PC-3 (cell line): ENCODE results near the gene PTPN23. TPM values are rescaled to one million over a fixed set of nuclear protein-coding genes. Genes with fewer than 3 reads are reported as not detected.

ENCODE experiments used
- ATAC-seq: fragments of 200-7000 bp; cut with Tn5 transposase; 2 replicates; pipeline ENCODE4 v1.9.1; 2020; ENCODE audit warnings: mild to moderate bottlenecking, moderate library complexity
- BruUV-seq: library from RNA; stranded (reverse); fragments of 400-500 nt; replicated peaks from 2 replicates; lab custom pipeline; 2021; lab: Mats Ljungman, UMichigan
- CTCF ChIA-PET: fragments of 300-600 bp; sonication (Branson Sonifier 250); formaldehyde crosslinking; loops from one replicate; lab custom pipeline; 2022; ENCODE audit warnings: antibody characterized with exemption; lab: Charles Lee
- POLR2A ChIA-PET: fragments of 300-600 bp; sonication (Branson Sonifier 250); formaldehyde crosslinking; loops from one replicate; lab custom pipeline; 2022; ENCODE audit warnings: antibody characterized with exemption; ENCODE audit not compliant: unreplicated experiment; lab: Charles Lee
- DNase-seq: peaks from one replicate; pipeline ENCODE4 v3.0.0-alpha.2; 2015
- H2AFZ ChIP-seq: fragments of 300-600 bp; sonication (generic); 2 replicates; pipeline ENCODE4 v1.6.0; 2016; ENCODE audit warnings: antibody characterized with exemption, low read length
- H3F3A ChIP-seq: fragments of 300-600 bp; sonication (generic); one replicate; pipeline ENCODE4 v1.6.0; 2017; ENCODE audit warnings: antibody characterized with exemption, low read length, control low read depth, mild to moderate bottlenecking; ENCODE audit not compliant: unreplicated experiment
- H3K27ac ChIP-seq: fragments of 300-600 bp; sonication (generic); 2 replicates; pipeline ENCODE4 v1.5.1; 2016; ENCODE audit warnings: mild to moderate bottlenecking, low read length
- H3K27me3 ChIP-seq: fragments of 300-600 bp; sonication (generic); 2 replicates; pipeline ENCODE4 v1.6.1; 2016; ENCODE audit warnings: low read length, mixed read lengths
- H3K36me3 ChIP-seq: fragments of 300-600 bp; sonication (generic); 2 replicates; pipeline ENCODE4 v1.6.1; 2016; ENCODE audit warnings: low read depth, mixed run types, low read length, mixed read lengths
- H3K4me1 ChIP-seq: fragments of 300-600 bp; sonication (generic); 2 replicates; pipeline ENCODE4 v1.5.1; 2016; ENCODE audit warnings: low read length; ENCODE audit not compliant: insufficient read depth
- H3K4me2 ChIP-seq: fragments of 300-600 bp; sonication (generic); 2 replicates; pipeline ENCODE4 v1.6.0; 2016; ENCODE audit warnings: low read length
- H3K4me3 ChIP-seq: fragments of 300-600 bp; sonication (generic); 2 replicates; pipeline ENCODE4 v1.5.1; 2016; ENCODE audit warnings: mild to moderate bottlenecking, low read length, mixed read lengths
- H3K79me2 ChIP-seq: fragments of 300-600 bp; sonication (generic); 2 replicates; pipeline ENCODE4 v1.6.1; 2017; ENCODE audit warnings: low read length, mixed read lengths
- H3K9ac ChIP-seq: fragments of 300-600 bp; sonication (generic); 2 replicates; pipeline ENCODE4 v1.6.0; 2016; ENCODE audit warnings: mild to moderate bottlenecking, low read length
- H3K9me2 ChIP-seq: fragments of 300-600 bp; sonication (generic); replicated peaks from 2 replicates; pipeline ENCODE4 v1.6.1; 2016; ENCODE audit warnings: mixed run types, low read length, mixed read lengths
- H3K9me3 ChIP-seq: fragments of 300-600 bp; sonication (generic); 2 replicates; pipeline ENCODE4 v1.6.1; 2016; ENCODE audit warnings: low read length, mixed read lengths
- H4K20me1 ChIP-seq: fragments of 300-600 bp; sonication (generic); 2 replicates; pipeline ENCODE4 v1.6.1; 2016; ENCODE audit warnings: low read length, mixed read lengths
- EZH2 ChIP-seq: fragments of 300-600 bp; sonication (generic); IDR thresholded peaks from one replicate; pipeline ENCODE4 v1.6.1; 2017; ENCODE audit warnings: antibody characterized with exemption, mild to moderate bottlenecking, low read length; ENCODE audit not compliant: unreplicated experiment
- EZH2phosphoT487 ChIP-seq: fragments of 300-600 bp; sonication (generic); IDR thresholded peaks from 2 replicates; pipeline ENCODE4 v1.6.1; 2018; ENCODE audit warnings: mild to moderate bottlenecking, antibody characterized with exemption, low read length, borderline replicate concordance
- intact Hi-C: fragments of 100-400 bp; cut with micrococcal nuclease; formaldehyde crosslinking; loops from 2 replicates; pipeline ENCODE4 v1.9.0; 2023
- total RNA-seq: library from RNA; depleted of rRNA; stranded (reverse); fragments of >200 nt; gene quantifications from 2 replicates; pipeline ENCODE4 v1.2.3, GENCODE V29; 2014
- TF ChIP-seq, protein P1 (sequence below): fragments of 300-600 bp; sonication (generic); conservative IDR thresholded peaks from 2 replicates; pipeline ENCODE4 v1.5.1; 2017; ENCODE audit warnings: antibody characterized with exemption, low read depth, mild to moderate bottlenecking, low read length

The PTPN23 gene
- total RNA-seq, 1 experiment from 2014 or later = 22.3 TPM

DNA sequence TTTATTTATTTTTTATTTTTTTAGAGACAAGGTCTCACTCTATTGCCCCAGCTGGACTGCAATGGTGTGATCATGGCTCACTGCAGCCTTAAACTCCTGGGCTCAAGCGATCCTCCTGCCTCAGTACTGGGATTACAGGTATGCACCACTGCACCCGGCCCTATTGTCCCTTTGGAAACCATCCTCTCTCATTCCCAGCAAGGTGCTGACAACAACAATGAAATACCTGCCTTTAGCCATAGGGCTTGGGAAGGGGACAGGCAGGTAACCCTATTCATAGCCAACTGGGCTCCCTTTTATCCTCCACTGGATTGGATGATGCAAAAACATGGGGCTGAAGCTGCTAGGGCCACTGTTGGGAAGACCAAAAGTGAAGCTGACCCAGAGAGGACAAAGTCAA, 51.9 kb downstream of the PTPN23 start:
- Histone ChIP-seq H3K9me2 (no peaks in the 10 kb centered on the region), H3K27ac (no peak overlapping the region), H3K36me3 (peaks cover 27% of the 10 kb centered on the region), H3K9ac (no peak overlapping the region), H3K9me3 (no peaks in the 10 kb centered on the region), H3F3A (no peaks in the 10 kb centered on the region), H3K4me1 (peaks cover 12% of the 10 kb centered on the region), H4K20me1 (no peaks in the 10 kb centered on the region), H3K4me2 (no peak overlapping the region), H3K27me3 (no peaks in the 10 kb centered on the region), H3K4me3 (no peak overlapping the region), H3K79me2 (no peaks in the 10 kb centered on the region), H2AFZ (no peak overlapping the region)
- DNase-seq (no peak), ATAC-seq (no peak)
- no peak for TF ChIP-seq EZH2
- no TSS peak for BruUV-seq
- intact Hi-C loops = no loop called here
- ChIA-PET POLR2A (no interaction called here), CTCF (no interaction called here)

DNA sequence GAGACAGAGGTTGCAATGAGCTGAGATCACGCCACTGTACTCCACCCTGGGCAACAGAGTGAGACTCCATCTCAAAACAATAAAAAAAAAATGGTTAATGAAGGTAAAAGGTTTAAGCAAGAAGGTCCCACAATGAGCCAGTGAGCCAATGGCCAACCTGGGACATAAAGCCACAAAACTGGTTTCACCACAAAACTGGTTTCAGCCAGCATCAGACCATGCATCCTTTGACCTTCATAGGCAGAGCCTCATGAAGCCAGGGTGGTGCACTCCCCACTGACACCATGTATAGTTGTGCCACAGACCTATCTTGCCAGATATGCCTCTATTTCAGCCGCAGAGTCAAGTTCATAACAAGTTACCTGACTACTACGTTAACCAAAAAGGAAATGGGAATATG, 53.0 kb downstream of the PTPN23 start:
- no peak overlapping the region for H3K4me3 ChIP-seq
- ChIA-PET POLR2A (no interaction called here), CTCF (no interaction called here)
- H3K9me2 ChIP-seq = no peaks in the 10 kb centered on the region
- peaks cover 12% of the 10 kb centered on the region for H3K4me1 ChIP-seq
- H2AFZ ChIP-seq = no peak overlapping the region
- no peak overlapping the region for H3K4me2 ChIP-seq
- no peaks in the 10 kb centered on the region for H3F3A ChIP-seq
- TF ChIP-seq EZH2phosphoT487 (no peak), EZH2 (no peak)
- TF ChIP-seq, protein P1, sequence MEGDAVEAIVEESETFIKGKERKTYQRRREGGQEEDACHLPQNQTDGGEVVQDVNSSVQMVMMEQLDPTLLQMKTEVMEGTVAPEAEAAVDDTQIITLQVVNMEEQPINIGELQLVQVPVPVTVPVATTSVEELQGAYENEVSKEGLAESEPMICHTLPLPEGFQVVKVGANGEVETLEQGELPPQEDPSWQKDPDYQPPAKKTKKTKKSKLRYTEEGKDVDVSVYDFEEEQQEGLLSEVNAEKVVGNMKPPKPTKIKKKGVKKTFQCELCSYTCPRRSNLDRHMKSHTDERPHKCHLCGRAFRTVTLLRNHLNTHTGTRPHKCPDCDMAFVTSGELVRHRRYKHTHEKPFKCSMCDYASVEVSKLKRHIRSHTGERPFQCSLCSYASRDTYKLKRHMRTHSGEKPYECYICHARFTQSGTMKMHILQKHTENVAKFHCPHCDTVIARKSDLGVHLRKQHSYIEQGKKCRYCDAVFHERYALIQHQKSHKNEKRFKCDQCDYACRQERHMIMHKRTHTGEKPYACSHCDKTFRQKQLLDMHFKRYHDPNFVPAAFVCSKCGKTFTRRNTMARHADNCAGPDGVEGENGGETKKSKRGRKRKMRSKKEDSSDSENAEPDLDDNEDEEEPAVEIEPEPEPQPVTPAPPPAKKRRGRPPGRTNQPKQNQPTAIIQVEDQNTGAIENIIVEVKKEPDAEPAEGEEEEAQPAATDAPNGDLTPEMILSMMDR = no peak
- no peaks in the 10 kb centered on the region for H4K20me1 ChIP-seq
- no peaks in the 10 kb centered on the region for H3K79me2 ChIP-seq
- peaks cover 23% of the 10 kb centered on the region for H3K36me3 ChIP-seq
- no peak overlapping the region for H3K9ac ChIP-seq
- no peak for ATAC-seq
- no peak overlapping the region; the same call in 1 of the 2 replicates for H3K27ac ChIP-seq
- BruUV-seq = no TSS peak
- no peaks in the 10 kb centered on the region for H3K9me3 ChIP-seq
- intact Hi-C loops = no loop called here
- peak; percentile 42 for DNase-seq
- H3K27me3 ChIP-seq = no peaks in the 10 kb centered on the region

DNA sequence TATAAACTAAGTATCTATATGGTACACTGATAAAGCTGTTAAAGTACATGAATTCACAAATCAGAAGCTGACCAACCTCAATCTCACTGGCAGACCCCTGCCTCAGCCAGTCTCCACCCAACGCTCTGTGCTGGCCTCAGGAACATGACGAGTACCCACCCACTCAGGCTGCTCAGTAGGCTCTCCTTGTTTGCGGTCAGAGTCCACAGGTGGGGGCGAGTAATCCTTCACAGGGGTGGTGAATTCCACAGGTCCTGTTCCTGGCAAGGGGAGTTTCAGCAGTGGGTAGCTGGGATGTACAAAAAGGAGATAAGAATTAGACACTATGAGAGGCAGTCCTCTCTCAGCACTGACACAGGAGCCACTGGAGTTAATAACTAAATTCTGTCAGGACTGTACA, 54.0 kb downstream of the PTPN23 start:
- no peak overlapping the region for H3K4me3 ChIP-seq
- H3K27me3 ChIP-seq = no peaks in the 10 kb centered on the region
- H3K9me3 ChIP-seq = no peaks in the 10 kb centered on the region
- H3K4me2 ChIP-seq = no peak overlapping the region
- no peak overlapping the region for H3K9ac ChIP-seq
- CTCF ChIA-PET = no interaction called here
- intact Hi-C loops = no loop called here
- H3K36me3 ChIP-seq = peaks cover 23% of the 10 kb centered on the region
- DNase-seq (no peak), ATAC-seq (no peak)
- no peaks in the 10 kb centered on the region for H3K79me2 ChIP-seq
- no TSS peak for BruUV-seq
- no peak overlapping the region for H3K27ac ChIP-seq
- POLR2A ChIA-PET = interaction anchor here (0.6 kb wide), 1 partner anchor 1067 kb away, joined by 3 read pairs; no protein-coding TSS in a partner anchor
- H2AFZ ChIP-seq = no peak overlapping the region
- peaks cover 12% of the 10 kb centered on the region for H3K4me1 ChIP-seq
- H4K20me1 ChIP-seq = no peaks in the 10 kb centered on the region
- TF ChIP-seq EZH2phosphoT487 = no peak
- no peak for TF ChIP-seq EZH2
- TF ChIP-seq, protein P1 = no peak
- H3K9me2 ChIP-seq = no peaks in the 10 kb centered on the region
- no peaks in the 10 kb centered on the region for H3F3A ChIP-seq
